HG03196 (cell line): ENCODE results near the gene CHMP4B.

Experiments used
- ATAC-seq: cut with Tn5 transposase; IDR thresholded peaks from one replicate; pipeline ENCODE4 v1.9.1; 2021; ENCODE audit not compliant: unreplicated experiment

CHMP4B gene

GRCh38 chr20:33837096-33837830, 26.1 kb downstream of the CHMP4B start:
- no peak for ATAC-seq

DNA sequence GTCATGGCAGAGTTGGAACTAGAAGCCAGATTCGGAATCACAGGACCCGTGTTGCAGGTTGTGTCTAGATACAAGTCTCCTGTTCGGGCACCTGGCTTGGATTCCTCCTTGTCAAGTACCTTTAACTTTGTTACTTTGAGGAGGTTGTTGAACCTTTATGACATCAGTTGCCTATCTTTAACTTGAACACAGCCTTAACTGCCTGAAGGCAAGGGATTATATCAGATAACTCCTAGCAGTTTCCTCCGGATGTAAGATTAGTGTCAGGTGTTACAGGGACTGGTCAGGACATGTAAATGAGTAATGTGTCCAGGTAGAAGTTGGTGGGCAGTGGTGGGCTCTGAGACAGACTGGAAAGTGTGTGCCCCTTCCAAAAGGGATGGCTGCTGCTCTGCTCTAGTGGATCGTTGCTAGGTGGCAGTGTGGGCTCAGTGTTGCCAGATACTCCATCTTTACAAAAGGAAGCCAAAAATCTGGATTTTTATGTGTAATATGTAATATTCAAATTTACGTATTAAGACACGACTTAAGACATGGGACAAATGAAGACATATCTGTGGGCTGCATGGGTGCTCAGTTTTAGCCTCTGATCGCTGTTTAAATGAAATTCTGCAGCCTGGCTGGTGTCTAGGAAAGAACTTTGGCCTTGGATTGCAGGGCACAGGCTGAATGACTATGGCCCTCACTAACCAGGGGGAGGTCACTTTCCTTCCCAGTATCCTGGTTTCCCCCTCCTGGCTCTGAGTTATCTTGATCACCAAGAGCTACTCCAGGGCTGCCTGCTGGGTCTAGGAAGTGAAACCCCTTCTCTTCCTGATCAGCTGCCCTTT, 27.1 kb downstream of the CHMP4B start:
- no peak for ATAC-seq

DNA sequence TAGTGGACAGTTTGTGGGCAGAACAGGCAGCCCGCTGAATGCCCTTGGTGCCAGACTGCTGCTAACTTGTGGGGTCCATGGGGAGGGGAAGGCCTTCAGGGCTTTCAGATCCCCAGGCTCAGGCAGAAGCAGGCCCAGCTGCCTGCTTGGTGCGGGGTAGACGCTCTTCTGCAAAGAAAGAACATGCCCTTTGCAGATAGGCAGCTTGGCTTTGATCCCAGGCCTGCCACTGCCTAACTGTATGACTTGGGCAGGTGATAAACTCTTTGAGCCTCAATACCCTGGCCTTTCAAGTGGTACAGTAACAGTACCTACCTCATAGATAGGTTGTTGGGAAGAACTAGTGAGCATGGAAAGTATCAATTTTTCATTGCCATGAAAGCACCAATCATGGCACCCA, 28.4 kb downstream of the CHMP4B start:
- no peak for ATAC-seq

GRCh38 chr20:33840160-33840559, 29.0 kb downstream of the CHMP4B start:
- ATAC-seq = no peak

DNA sequence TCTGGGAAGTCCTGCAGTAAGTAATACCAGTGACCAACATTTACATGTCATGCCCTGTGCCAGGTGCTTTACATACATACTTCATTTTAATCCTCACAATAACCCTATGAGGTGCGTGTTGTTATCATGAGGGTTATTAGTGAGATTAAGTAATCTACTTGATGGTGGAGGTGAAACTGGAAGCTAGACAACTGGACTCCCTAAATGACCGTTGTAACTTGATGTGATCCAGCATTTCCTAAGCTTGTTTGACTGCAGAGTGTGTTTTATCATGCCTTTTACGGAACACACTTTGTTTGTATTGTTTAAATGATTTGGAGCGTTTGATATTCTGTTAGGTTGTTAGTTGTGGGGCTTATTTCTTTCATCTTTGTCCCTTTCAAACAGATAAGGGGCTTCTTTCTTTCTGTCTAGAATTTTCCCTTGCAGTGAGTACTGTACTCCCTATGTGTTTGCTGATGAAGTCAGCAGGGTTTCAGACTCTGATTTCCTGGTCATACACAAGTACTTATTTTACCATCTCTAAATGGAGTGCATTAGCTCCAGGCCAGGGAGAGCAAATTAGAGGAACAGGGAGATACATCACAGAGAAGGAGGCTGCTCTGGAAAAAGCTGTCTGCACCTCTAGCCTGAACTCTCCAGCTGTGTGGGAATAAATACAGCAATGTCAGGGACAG, 29.7 kb downstream of the CHMP4B start:
- no peak for ATAC-seq

DNA sequence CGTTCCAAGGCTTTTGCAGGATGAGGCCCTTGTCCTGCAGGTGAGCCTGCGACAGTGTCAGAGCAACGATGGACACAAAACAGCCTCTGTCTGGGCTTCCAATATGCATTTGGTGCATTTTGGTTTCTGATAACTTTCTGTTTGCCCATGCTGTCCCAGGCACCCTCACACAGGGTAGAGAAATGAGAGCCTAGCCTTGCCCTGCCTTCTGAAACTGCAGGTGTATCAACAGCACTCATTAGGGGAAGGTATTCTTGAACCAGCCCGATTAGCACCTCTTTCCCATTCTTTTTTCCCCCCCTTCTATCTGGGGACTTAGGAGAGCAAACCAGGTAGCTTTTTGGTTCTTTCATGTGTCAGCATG, 30.3 kb downstream of the CHMP4B start:
- ATAC-seq = no peak

DNA sequence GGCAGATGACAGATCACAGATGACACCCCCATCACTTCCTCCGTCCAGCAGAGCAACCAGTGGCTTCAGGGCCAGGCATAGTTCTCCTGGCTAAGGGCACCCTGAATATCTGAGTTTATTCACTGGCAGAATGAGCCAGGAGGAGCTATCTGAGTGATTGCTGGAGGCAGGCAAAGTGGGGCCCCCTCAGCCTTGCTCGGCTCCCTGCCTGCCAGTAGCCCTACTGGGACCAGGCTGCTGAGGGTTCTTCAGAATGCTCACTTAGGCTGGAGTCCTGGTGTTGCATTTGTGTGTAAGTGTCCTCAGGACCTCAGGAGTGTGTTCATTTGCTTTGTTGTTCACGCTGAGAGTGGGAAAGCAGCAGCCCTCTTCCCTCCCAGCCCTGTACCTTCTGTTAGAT, 31.2 kb downstream of the CHMP4B start:
- ATAC-seq = no peak

- no peak for ATAC-seq
Observed at GRCh38 chr20:33843050-33843449, 31.9 kb downstream of the CHMP4B start.

DNA sequence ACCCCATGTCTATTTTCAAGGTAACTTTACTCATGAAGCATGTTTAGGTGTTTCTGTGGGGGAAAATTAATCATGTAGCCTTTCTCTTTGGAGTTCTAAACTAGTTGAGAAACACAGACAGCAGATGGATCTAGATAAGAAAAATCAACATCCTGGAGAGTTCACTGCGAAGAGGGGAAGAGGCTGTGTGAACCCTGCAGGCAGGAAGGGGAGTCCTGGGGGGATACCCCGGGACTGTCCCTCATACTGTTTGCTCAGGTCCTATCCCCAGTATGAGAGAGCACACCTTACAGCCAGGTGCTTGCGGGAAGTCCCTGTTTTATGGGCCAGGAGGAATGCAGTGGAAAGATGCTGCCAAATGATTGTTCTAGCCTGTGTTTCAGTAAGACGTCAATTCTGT, 32.7 kb downstream of the CHMP4B start:
- no peak for ATAC-seq

DNA sequence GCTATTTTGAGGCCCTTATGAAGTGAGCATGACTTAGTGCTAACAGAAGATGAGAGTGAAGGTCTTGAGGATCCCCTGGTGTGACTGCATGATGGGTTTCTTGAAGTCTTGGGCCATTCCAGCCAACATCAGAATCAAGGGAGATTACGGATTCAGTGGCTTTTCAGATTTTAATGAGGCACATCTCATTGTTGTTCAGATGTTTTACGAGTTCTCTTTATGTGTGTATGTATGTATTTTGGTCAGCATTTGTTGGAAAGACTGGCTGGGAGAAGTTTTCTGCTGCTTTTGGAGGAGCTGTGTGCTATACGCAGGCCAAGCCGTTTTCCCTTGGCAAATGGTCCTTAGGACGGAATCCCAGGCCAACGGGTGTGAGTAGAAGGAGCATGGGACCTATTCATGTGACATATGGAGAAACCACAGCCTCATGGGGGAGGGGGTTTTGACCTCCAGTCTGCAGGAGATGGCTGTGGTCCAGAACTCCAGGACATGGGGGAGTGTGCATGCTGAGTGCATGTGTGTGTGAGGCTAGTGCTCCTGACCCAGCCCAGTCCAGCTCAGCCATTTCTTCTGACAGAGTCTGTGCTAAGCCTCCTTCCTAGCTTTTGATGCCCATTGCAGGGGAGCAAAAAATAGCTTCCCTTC, 35.3 kb downstream of the CHMP4B start:
- no peak for ATAC-seq

- ATAC-seq = no peak
Observed at GRCh38 chr20:33847006-33847405, 35.9 kb downstream of the CHMP4B start.

DNA sequence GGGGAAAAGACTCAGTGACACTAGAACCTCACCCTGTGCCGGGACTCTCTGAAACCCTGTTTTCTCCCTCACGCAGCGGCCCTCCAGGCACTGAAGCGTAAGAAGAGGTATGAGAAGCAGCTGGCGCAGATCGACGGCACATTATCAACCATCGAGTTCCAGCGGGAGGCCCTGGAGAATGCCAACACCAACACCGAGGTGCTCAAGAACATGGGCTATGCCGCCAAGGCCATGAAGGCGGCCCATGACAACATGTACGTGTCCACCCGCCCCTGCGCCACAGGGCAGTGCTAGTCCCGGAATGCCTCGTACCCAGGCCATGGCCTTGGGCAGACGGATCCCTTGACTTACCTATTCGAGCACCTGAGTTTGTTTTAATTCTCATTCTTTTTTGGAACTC, 37.2 kb downstream of the CHMP4B start:
- ATAC-seq = no peak

DNA sequence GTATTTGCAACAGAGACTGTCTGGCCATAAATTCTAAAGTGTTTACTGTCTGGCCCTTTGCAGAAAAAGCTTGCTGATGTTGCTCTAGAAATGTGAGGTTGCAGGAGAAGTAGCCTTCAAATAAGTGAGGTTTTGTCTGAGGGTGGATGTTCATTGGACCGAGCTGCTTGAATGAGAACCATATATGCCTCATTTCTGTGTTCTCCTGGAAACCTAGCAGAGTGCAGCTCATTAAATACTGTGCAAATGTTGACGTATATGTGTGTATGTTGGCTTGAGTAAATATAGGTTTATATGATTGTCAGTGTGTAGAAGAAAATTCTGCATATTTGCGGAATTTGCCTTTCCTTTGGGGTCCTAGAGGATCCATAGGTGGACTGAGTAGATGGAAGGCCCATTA, 39.0 kb downstream of the CHMP4B start:
- ATAC-seq = no peak

DNA sequence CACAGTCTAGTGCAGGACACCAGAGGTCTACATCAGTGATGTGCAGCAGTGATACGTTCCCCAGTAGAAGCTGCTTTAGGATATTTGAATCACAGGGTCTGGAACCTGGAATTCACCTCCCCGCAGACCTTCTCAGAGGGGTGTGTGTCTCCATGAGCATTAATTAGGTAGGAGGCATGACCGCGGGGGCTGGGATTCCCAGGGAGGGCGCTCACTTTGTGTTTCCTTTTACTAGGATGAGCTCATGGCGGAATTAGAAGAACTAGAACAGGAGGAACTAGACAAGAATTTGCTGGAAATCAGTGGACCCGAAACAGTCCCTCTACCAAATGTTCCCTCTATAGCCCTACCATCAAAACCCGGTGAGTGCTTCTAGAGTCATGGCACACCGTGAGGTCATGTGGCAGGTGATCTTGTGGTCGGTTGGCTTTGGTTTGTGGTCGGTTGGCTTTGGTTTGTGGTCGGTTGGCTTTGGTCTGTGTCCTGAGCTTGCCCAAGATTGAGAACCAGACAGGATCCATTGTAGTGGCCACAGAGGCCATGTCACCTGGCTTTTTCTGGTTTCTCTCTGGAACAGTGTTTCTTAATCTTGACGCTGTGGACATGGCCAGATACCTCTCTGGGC, 40.8 kb downstream of the CHMP4B start:
- ATAC-seq = no peak

GRCh38 chr20:33852626-33853506, 41.7 kb downstream of the CHMP4B start:
- no peak for ATAC-seq

DNA sequence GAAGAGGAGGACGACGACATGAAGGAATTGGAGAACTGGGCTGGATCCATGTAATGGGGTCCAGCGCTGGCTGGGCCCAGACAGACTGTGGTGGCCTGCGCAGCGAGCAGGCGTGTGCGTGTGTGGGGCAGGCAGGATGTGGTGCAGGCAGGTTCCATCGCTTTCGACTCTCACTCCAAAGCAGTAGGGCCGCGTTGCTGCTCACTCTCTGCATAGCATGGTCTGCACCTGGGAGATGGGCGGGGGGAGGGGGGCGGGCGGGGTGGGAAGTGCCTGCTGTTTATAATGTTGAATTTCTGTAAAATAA, 42.3 kb downstream of the CHMP4B start:
- no peak for ATAC-seq

- no peak for ATAC-seq
Observed at GRCh38 chr20:33857722-33858563, 46.8 kb downstream of the CHMP4B start.

DNA sequence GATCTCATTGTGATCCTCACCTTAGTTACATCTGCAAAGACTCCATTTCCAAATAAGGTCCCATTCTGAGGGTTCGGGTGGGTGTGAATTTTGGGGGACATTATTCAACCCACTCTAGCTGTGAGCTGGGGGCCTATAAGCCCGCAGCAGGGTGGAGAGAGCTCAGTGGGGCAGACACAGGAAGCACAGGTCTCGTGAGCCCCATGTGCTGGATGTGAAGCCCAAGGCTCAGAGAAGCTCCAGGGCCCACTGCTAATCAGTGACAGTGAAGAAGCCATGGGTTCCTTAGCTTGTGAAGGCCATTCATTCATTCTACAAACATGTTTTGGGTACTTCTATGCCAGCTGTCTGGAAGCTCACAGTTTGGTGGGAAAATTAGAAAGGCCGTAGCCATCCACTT, 47.5 kb downstream of the CHMP4B start:
- ATAC-seq = no peak

DNA sequence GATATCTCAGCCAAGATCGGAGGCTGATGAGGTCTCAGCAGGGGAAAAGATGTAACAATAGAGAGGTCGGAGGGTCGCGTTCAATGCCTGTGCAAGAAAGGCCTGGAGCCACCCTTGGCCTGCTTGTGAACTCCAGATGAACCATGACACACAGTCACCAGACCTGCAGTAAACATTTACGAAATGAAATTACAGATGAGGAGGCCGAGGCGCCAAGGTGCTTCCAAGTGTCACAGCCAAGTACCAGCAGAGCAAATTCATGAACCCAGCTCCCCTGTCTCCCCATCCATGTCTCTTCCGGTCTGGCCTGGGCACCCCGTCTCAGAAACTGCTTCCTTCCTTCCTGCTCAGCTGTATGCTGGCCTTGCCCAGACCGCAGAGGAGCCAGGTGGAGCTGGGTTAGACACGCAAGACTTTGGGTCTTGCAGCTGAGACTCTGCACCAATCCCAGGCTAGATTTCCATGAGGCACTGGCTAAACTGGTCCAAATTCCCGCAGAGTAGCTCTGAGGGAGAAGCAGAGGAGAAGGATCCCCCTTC, 48.1 kb downstream of the CHMP4B start:
- no peak for ATAC-seq
